ENCODE results near the gene CGB2. TPM values are rescaled to one million over a fixed set of nuclear protein-coding genes. Genes with fewer than 3 reads are reported as not detected.
A peak's percentile ranks its signal among the peaks of the same experiment; 100 is the strongest.

The CGB2 gene
- total RNA-seq, 2 donors from 2014 or later = not detected

- H3K36me3 ChIP-seq = no peaks in the 10 kb centered on the region
- H3K27ac ChIP-seq = peak overlapping the region in 1 of 2 donors; percentile 58
- TF ChIP-seq CTCF (IDR thresholded peaks at IDR 0.05) = no peak
- H3K9me3 ChIP-seq = no peaks in the 10 kb centered on the region
- no peak for DNase-seq (ENCODE audit: low spot score)
- peaks cover 0 to 31% of the 10 kb centered on the region in 2 donors for H3K4me1 ChIP-seq
- H3K4me3 ChIP-seq = no peak overlapping the region
- no peaks in the 10 kb centered on the region for H3K27me3 ChIP-seq
Observed at GRCh38 chr19:49064029-49064629, 32.4 kb downstream of the CGB2 start.

GRCh38 chr19:49064768-49065611 is 33.3 kb downstream of the CGB2 start, which contains the start of gene NTF4:
Gene NTF4 (minus strand): TSS chr19:49064818. CDS start chr19:49061997, 2,821 bp downstream.
- H3K4me3 ChIP-seq = peak within 1 kb of the TSS; percentile 12 to 39
- H3K27me3 ChIP-seq = no peaks in the 10 kb centered on the region
- no peak for DNase-seq (ENCODE audit: low spot score)
- H3K4me1 ChIP-seq = peaks cover 0 to 31% of the 10 kb centered on the region in 2 donors
- H3K27ac ChIP-seq = peak within 1 kb of the TSS; percentile 58
- TF ChIP-seq CTCF (IDR thresholded peaks at IDR 0.05) = peak in 1 of 2 donors; percentile 10
- H3K9me3 ChIP-seq = no peaks in the 10 kb centered on the region
- no peaks in the 10 kb centered on the region for H3K36me3 ChIP-seq

- no peak overlapping the region for H3K4me3 ChIP-seq
- TF ChIP-seq CTCF (IDR thresholded peaks at IDR 0.05) = no peak
- H3K27me3 ChIP-seq = no peaks in the 10 kb centered on the region
- DNase-seq (ENCODE audit: low spot score) = no peak
- H3K27ac ChIP-seq = peak overlapping the region; percentile 58
- H3K9me3 ChIP-seq = no peaks in the 10 kb centered on the region
- peaks cover 0 to 31% of the 10 kb centered on the region in 2 donors for H3K4me1 ChIP-seq
- no peaks in the 10 kb centered on the region for H3K36me3 ChIP-seq
Observed at GRCh38 chr19:49065905-49066512, 34.3 kb downstream of the CGB2 start.

- H3K36me3 ChIP-seq = no peaks in the 10 kb centered on the region
Observed at GRCh38 chr19:49067554-49067953, 35.9 kb downstream of the CGB2 start.

GRCh38 chr19:49069026-49069425 is 37.3 kb downstream of the CGB2 start:
- no peak overlapping the region for H3K27ac ChIP-seq

More at GRCh38 chr19:49067554-49067953, 35.9 kb downstream of the CGB2 start:
- Histone ChIP-seq H3K27me3 (peaks cover 4 to 6% of the 10 kb centered on the region in 2 donors), H3K4me3 (no peak overlapping the region), H3K4me1 (peaks cover 0 to 36% of the 10 kb centered on the region in 2 donors), H3K9me3 (no peaks in the 10 kb centered on the region), H3K27ac (no peak overlapping the region)
- no peak for TF ChIP-seq CTCF (IDR thresholded peaks at IDR 0.05)
- no peak for DNase-seq (ENCODE audit: low spot score)

More at GRCh38 chr19:49069026-49069425, 37.3 kb downstream of the CGB2 start:
- Histone ChIP-seq H3K4me1 (peaks cover 0 to 36% of the 10 kb centered on the region in 2 donors), H3K27me3 (peaks cover 4 to 6% of the 10 kb centered on the region in 2 donors), H3K4me3 (no peak overlapping the region), H3K36me3 (no peaks in the 10 kb centered on the region), H3K9me3 (no peaks in the 10 kb centered on the region)
- no peak for DNase-seq (ENCODE audit: low spot score)
- TF ChIP-seq CTCF (IDR thresholded peaks at IDR 0.05) = no peak

Measured in right atrium auricular region (tissue), 2 donors.